DND-41 (cell line): Measurements from ENCODE around the gene MBP.

ENCODE experiments used
- CTCF ChIP-seq: IDR thresholded peaks from 2 replicates; pipeline ENCODE4 v1.5.1; 2012; ENCODE audit warnings: borderline replicate concordance, low read length, moderate library complexity, mild to moderate bottlenecking; ENCODE audit not compliant: poor library complexity, severe bottlenecking; ENCODE audit errors: extremely low read depth
- EZH2 ChIP-seq: IDR thresholded peaks from 3 replicates; pipeline ENCODE4 v1.6.1; 2012; ENCODE audit warnings: borderline replicate concordance, low read depth, mild to moderate bottlenecking, moderate library complexity, low read length, inconsistent platforms; ENCODE audit not compliant: severe bottlenecking

- no peak for TF ChIP-seq CTCF
- no peak for TF ChIP-seq EZH2
Measured at GRCh38 chr18:76977684-76978232, 154.8 kb downstream of the MBP start.
